Activated CD8-positive, alpha-beta memory T cell treated with anti-CD3 and anti-CD28 coated beads, Interleukin-2, amount 10 ng/mL, durations not matched to agents 7 days and 5 days (primary cell): ENCODE data around the gene PAK2. TPM values are rescaled to one million over a fixed set of nuclear protein-coding genes. Genes with fewer than 3 reads are reported as not detected.
"Not testable (repeated sequence)": the region's sequence is repeated elsewhere in the genome, so short reads cannot be mapped to it uniquely, and the experiment has no call there.

Experiments
- ATAC-seq: fragments of 150-1000 bp; cut with Tn5 transposase; one replicate; pipeline ENCODE4 v1.10.0; 2021; ENCODE audit warnings: moderate library complexity
- CTCF ChIA-PET: fragments of 350-600 bp; sonication (Branson Sonifier 250); formaldehyde crosslinking; loops from one replicate; lab custom pipeline; 2021; ENCODE audit warnings: antibody characterized with exemption; lab: Charles Lee
- DNase-seq: peaks from one replicate; pipeline ENCODE4 v3.0.0-alpha.2; 2020
- H3K27ac Mint-ChIP-seq: one replicate; pipeline ENCODE4 v1.8.0; 2021; ENCODE audit warnings: mild to moderate bottlenecking, mixed read lengths
- H3K27me3 Mint-ChIP-seq: one replicate; pipeline ENCODE4 v1.8.0; 2021; ENCODE audit warnings: mixed read lengths
- H3K36me3 Mint-ChIP-seq: one replicate; pipeline ENCODE4 v1.8.0; 2021; ENCODE audit warnings: mild to moderate bottlenecking, mixed read lengths
- H3K4me1 Mint-ChIP-seq: one replicate; pipeline ENCODE4 v1.8.0; 2021; ENCODE audit warnings: mixed read lengths
- H3K4me3 Mint-ChIP-seq: one replicate; pipeline ENCODE4 v1.8.0; 2021; ENCODE audit warnings: mild to moderate bottlenecking, moderate library complexity, mixed read lengths
- H3K9me3 Mint-ChIP-seq: one replicate; pipeline ENCODE4 v1.8.0; 2022; ENCODE audit warnings: low read depth, mixed read lengths
- total RNA-seq, 2 experiments: library from RNA; stranded (reverse); gene quantifications; one replicate each; pipeline ENCODE4 v1.2.3, GENCODE V29; 2021

Gene PAK2
- total RNA-seq, 2 experiments from 2014 or later = 86.4 to 118 TPM

- not testable (repeated sequence) for H3K36me3 Mint-ChIP-seq, H3K9me3 Mint-ChIP-seq, H3K4me3 Mint-ChIP-seq, DNase-seq, H3K27me3 Mint-ChIP-seq, ATAC-seq, H3K27ac Mint-ChIP-seq, H3K4me1 Mint-ChIP-seq
- CTCF ChIA-PET = interaction anchor here (0.7 kb wide), 1 partner anchor 126 kb away, joined by 3 read pairs; no protein-coding TSS in a partner anchor
Observed at GRCh38 chr3:196844235-196845219, 104.9 kb downstream of the PAK2 start.

- not testable (repeated sequence) for ATAC-seq, H3K36me3 Mint-ChIP-seq
- CTCF ChIA-PET = interaction anchor here (0.7 to 2.0 kb wide), 2 partner anchors 11 to 27 kb away, joined by 4 to 7 read pairs; no protein-coding TSS in a partner anchor
Observed at GRCh38 chr3:196848375-196848774, 108.7 kb downstream of the PAK2 start.

GRCh38 chr3:196849180-196849741 lies 109.6 kb downstream of the PAK2 start:
- DNase-seq (no peak), ATAC-seq (no peak)
- H3K27ac Mint-ChIP-seq = no peak overlapping the region
- H3K4me1 Mint-ChIP-seq = no peaks in the 10 kb centered on the region
- peaks cover 2% of the 10 kb centered on the region for H3K9me3 Mint-ChIP-seq
- no peaks in the 10 kb centered on the region for H3K36me3 Mint-ChIP-seq
- CTCF ChIA-PET = interaction anchor here (2.0 kb wide), 1 partner anchor 11 kb away, joined by 7 read pairs; no protein-coding TSS in a partner anchor
- no peak overlapping the region for H3K4me3 Mint-ChIP-seq
- peaks cover 6% of the 10 kb centered on the region for H3K27me3 Mint-ChIP-seq

More at GRCh38 chr3:196848375-196848774, 108.7 kb downstream of the PAK2 start:
- H3K9me3 Mint-ChIP-seq, H3K27me3 Mint-ChIP-seq, H3K4me3 Mint-ChIP-seq, H3K27ac Mint-ChIP-seq, DNase-seq, H3K4me1 Mint-ChIP-seq: not testable (repeated sequence)

- not testable (repeated sequence) for DNase-seq, H3K9me3 Mint-ChIP-seq, H3K27me3 Mint-ChIP-seq, H3K4me1 Mint-ChIP-seq, H3K4me3 Mint-ChIP-seq, H3K36me3 Mint-ChIP-seq, ATAC-seq, H3K27ac Mint-ChIP-seq
- CTCF ChIA-PET = interaction anchor here (1.4 kb wide), 1 partner anchor 79 kb away, joined by 3 read pairs; the partner anchor contains the start of gene NCBP2
Observed at GRCh38 chr3:196863000-196863399, 123.3 kb downstream of the PAK2 start.

GRCh38 chr3:196867155-196867506 lies 127.5 kb downstream of the PAK2 start:
- Mint-ChIP-seq H3K9me3 (peaks cover 3% of the 10 kb centered on the region), H3K36me3 (peaks cover 10% of the 10 kb centered on the region), H3K27me3 (no peaks in the 10 kb centered on the region), H3K4me3 (peak overlapping the region; percentile 99), H3K27ac (peak overlapping the region; percentile 95), H3K4me1 (peaks cover 24% of the 10 kb centered on the region)
- DNase-seq = no peak
- ATAC-seq = no peak
- CTCF ChIA-PET = interaction anchor here (1.4 to 2.8 kb wide), 5 partner anchors 30 to 338 kb away, joined by 5 to 23 read pairs (median 6); partner anchors contain the start of genes NCBP2 and PAK2

- Mint-ChIP-seq H3K4me3 (peak within 1 kb of the TSS; percentile 99), H3K36me3 (peaks cover 12% of the 10 kb centered on the region), H3K4me1 (peaks cover 26% of the 10 kb centered on the region), H3K27ac (peak within 1 kb of the TSS; percentile 97), H3K9me3 (peaks cover 3% of the 10 kb centered on the region), H3K27me3 (no peaks in the 10 kb centered on the region)
- ATAC-seq = peak; percentile 97
- DNase-seq = peak; percentile 93
- CTCF ChIA-PET = interaction anchor here (0.7 to 2.8 kb wide), 10 partner anchors 16 to 339 kb away, joined by 3 to 23 read pairs (median 4); partner anchors contain the start of genes CEP19, FBXO45, NCBP2 and PAK2
Observed at GRCh38 chr3:196867507-196868296, 128.0 kb downstream of the PAK2 start, which contains the start of gene SENP5. Gene SENP5, plus strand, starts transcription at chr3:196867920. Its CDS starts 17,262 bp downstream, at chr3:196885182.

- ATAC-seq (peak; percentile 10), DNase-seq (peak; percentile 52)
- Mint-ChIP-seq H3K4me1 (peaks cover 27% of the 10 kb centered on the region), H3K9me3 (no peaks in the 10 kb centered on the region), H3K36me3 (peaks cover 13% of the 10 kb centered on the region), H3K27me3 (no peaks in the 10 kb centered on the region), H3K4me3 (peak overlapping the region; percentile 99), H3K27ac (peak overlapping the region; percentile 97)
- CTCF ChIA-PET = interaction anchor here (0.7 to 2.8 kb wide), 10 partner anchors 15 to 340 kb away, joined by 3 to 23 read pairs (median 4); partner anchors contain the start of genes CEP19, FBXO45, NCBP2 and PAK2
Observed at GRCh38 chr3:196868297-196868661, 128.6 kb downstream of the PAK2 start.

GRCh38 chr3:196872316-196872715 lies 132.7 kb downstream of the PAK2 start:
- no peak overlapping the region for H3K27ac Mint-ChIP-seq
- no peak overlapping the region for H3K4me3 Mint-ChIP-seq
- DNase-seq (no peak), ATAC-seq (no peak)
- CTCF ChIA-PET = interaction anchor here (0.6 kb wide), 1 partner anchor 428 kb away, joined by 3 read pairs; no protein-coding TSS in a partner anchor
- H3K4me1 Mint-ChIP-seq = peaks cover 31% of the 10 kb centered on the region
- no peaks in the 10 kb centered on the region for H3K9me3 Mint-ChIP-seq
- H3K36me3 Mint-ChIP-seq = peaks cover 13% of the 10 kb centered on the region
- no peaks in the 10 kb centered on the region for H3K27me3 Mint-ChIP-seq

GRCh38 chr3:196874511-196875094 lies 134.9 kb downstream of the PAK2 start:
- ATAC-seq, H3K9me3 Mint-ChIP-seq, H3K27me3 Mint-ChIP-seq, DNase-seq, H3K27ac Mint-ChIP-seq, H3K4me3 Mint-ChIP-seq: not testable (repeated sequence)
- peaks cover 11% of the 10 kb centered on the region for H3K36me3 Mint-ChIP-seq
- CTCF ChIA-PET = interaction anchor here (1.1 to 2.0 kb wide), 4 partner anchors 36 to 155 kb away, joined by 3 to 5 read pairs (median 4); partner anchors contain the start of genes MELTF and NCBP2
- H3K4me1 Mint-ChIP-seq = peaks cover 30% of the 10 kb centered on the region

- CTCF ChIA-PET = interaction anchor here (0.7 to 2.0 kb wide), 4 partner anchors 27 to 95 kb away, joined by 4 to 5 read pairs (median 4); partner anchors contain the start of gene NCBP2
- no peak for DNase-seq
- H3K27ac Mint-ChIP-seq = no peak overlapping the region
- H3K4me3 Mint-ChIP-seq = no peak overlapping the region
- ATAC-seq = no peak
- no peaks in the 10 kb centered on the region for H3K27me3 Mint-ChIP-seq
- H3K36me3 Mint-ChIP-seq = peaks cover 9% of the 10 kb centered on the region
- no peaks in the 10 kb centered on the region for H3K9me3 Mint-ChIP-seq
- H3K4me1 Mint-ChIP-seq = peaks cover 24% of the 10 kb centered on the region
Observed at GRCh38 chr3:196875258-196875657, 135.6 kb downstream of the PAK2 start.
